Choroid plexus epithelial cell (primary cell): ENCODE measurements around the gene DAB1.

Experiments used
- DNase-seq: peaks from one replicate; pipeline ENCODE4 v3.0.0-alpha.2; 2010; ENCODE audit warnings: low read depth
- H3K4me3 ChIP-seq: 2 replicates; pipeline ENCODE4 v1.5.1; 2011; ENCODE audit warnings: low read depth, mild to moderate bottlenecking, control low read depth, low read length, moderate library complexity
- CTCF ChIP-seq: conservative IDR thresholded peaks from 2 replicates; pipeline ENCODE4 v1.5.1; 2011; ENCODE audit warnings: low read depth, mild to moderate bottlenecking, control low read depth, inconsistent platforms, low read length, moderate library complexity

Gene DAB1

GRCh38 chr1:57209495-57209894 lies 214.4 kb downstream of the DAB1 start:
- no peak overlapping the region for H3K4me3 ChIP-seq
- no peak for DNase-seq
- TF ChIP-seq CTCF: no peak

- TF ChIP-seq CTCF: no peak
- no peak for DNase-seq
- no peak overlapping the region for H3K4me3 ChIP-seq
Measured at GRCh38 chr1:57208741-57209302, 215.0 kb downstream of the DAB1 start.

- no peak for DNase-seq
- no peak for TF ChIP-seq CTCF
Measured at GRCh38 chr1:57206038-57206437, 217.8 kb downstream of the DAB1 start.

GRCh38 chr1:57204942-57205787 lies 218.7 kb downstream of the DAB1 start:
- H3K4me3 ChIP-seq: no peak overlapping the region
- no peak for TF ChIP-seq CTCF
- DNase-seq: no peak

More at GRCh38 chr1:57206038-57206437, 217.8 kb downstream of the DAB1 start:
- no peak overlapping the region for H3K4me3 ChIP-seq

- DNase-seq: no peak
- H3K4me3 ChIP-seq: no peak overlapping the region
- TF ChIP-seq CTCF: no peak
Measured at GRCh38 chr1:57204091-57204490, 219.8 kb downstream of the DAB1 start.

- DNase-seq: no peak
- TF ChIP-seq CTCF: no peak
- no peak overlapping the region for H3K4me3 ChIP-seq
Measured at GRCh38 chr1:57202241-57202640, 221.6 kb downstream of the DAB1 start.

GRCh38 chr1:57198912-57199311 lies 224.9 kb downstream of the DAB1 start:
- no peak overlapping the region for H3K4me3 ChIP-seq
- no peak for DNase-seq
- no peak for TF ChIP-seq CTCF
